GM18498 (cell line): ENCODE data around the gene SERTAD2.
A peak's percentile ranks its signal among the peaks of the same experiment; 100 is the strongest.

ENCODE experiments used
- ATAC-seq: cut with Tn5 transposase; IDR thresholded peaks from one replicate; pipeline ENCODE4 v1.9.1; 2021; ENCODE audit warnings: mild to moderate bottlenecking, moderate library complexity; ENCODE audit not compliant: unreplicated experiment

Gene SERTAD2, protein sequence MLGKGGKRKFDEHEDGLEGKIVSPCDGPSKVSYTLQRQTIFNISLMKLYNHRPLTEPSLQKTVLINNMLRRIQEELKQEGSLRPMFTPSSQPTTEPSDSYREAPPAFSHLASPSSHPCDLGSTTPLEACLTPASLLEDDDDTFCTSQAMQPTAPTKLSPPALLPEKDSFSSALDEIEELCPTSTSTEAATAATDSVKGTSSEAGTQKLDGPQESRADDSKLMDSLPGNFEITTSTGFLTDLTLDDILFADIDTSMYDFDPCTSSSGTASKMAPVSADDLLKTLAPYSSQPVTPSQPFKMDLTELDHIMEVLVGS

DNA sequence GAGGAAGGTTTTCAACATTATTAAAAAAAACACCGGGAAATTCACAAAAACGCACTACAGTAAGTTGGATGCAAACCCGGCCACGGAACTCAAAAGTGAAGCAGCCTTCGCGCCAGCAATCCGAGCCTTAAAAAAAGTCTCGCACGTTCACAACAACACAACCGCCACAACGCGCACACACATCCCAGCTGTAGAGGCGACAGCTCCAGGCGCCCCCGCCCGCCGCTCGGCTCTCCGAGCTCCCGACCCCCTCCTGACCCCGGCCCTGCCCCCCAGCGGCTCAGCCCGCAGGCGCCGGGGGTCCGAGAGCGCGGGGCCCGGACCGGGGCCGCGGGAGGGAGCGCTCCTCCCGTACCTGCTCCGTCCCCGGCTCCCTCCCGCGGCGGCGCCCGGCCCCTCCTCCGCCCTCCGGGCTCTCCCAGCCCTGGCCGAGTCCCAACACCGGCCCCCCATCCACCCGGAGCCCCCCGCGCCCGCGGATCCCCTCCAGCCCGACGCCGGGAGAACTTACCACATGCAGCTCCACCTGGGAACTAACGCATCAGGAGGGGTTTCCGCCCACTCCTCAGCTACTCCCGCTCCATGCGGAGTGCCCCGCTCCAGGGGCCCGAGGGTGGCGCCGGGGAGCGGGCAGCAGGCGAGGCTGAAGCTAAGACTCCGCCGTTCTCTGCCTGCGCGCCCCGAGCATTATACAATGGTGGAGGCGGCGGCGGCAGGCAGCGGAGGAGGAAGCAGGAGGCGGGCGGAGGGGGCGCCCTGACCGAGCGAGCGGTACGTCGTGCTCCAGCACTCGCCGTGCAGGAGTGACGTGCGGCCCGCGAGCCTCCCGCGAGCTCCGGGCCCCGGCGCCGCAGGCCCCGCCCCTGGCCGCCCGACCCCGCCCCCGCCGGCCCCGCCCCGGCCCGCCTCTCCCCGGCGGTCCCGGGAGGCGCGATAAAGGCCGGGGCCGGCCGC, at the start of gene SERTAD2:
Gene SERTAD2 (minus strand): TSS at position 805 of the 954 bp plus-strand sequence. CDS start 17,042 bp downstream, outside the sequence.
- ATAC-seq: peak; percentile 77

DNA sequence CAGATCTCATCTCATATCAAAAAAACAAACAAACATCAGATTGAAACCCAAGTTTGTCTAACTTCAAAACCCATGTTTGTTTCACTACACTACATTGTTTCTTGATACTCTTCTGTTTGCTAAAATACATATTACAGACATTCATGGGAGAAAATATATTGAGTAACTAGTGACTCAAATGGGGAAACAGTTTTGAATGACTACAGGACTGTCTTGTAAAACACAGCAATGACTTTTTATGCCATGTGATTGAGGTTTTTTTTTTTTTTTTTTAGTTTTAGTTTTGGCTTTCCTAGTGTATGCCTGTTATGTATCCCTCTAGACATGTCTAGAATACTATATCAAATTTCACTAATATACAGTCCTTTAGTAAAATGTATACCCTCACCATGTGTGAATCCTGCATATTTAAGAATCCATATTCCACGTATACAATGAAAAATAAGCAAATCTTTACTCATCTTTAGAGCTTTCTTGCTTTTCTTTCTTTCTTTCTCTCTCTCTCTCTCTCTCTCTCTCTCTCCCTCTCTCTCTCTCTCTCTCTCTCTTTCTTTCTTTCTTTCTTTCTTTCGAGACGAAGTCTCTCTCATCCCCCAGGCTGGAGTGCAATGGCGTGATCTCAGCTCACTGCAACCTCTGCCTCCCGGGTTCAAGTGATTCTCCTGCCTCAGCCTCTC, 46.6 kb upstream of the SERTAD2 start:
- no peak for ATAC-seq

DNA sequence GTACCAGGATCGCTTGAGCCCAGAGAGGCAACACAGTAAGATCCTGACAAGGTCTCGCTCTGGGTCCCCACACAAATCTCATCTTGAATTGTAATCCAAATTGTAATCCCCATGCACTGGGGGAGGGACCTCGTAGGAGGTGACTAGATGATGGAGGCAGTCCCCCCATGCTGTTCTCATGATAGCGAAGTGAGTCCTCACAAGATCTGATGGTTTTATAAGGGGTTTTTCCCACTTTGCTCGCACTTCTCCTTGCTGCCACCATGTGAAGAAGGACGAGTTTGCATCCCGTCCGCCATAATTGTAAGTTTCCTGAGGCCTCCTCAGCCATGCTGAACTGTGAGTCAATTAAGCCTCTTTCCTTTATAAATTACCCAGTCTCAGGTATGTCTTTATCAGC, 46.0 kb upstream of the SERTAD2 start:
- ATAC-seq: no peak

DNA sequence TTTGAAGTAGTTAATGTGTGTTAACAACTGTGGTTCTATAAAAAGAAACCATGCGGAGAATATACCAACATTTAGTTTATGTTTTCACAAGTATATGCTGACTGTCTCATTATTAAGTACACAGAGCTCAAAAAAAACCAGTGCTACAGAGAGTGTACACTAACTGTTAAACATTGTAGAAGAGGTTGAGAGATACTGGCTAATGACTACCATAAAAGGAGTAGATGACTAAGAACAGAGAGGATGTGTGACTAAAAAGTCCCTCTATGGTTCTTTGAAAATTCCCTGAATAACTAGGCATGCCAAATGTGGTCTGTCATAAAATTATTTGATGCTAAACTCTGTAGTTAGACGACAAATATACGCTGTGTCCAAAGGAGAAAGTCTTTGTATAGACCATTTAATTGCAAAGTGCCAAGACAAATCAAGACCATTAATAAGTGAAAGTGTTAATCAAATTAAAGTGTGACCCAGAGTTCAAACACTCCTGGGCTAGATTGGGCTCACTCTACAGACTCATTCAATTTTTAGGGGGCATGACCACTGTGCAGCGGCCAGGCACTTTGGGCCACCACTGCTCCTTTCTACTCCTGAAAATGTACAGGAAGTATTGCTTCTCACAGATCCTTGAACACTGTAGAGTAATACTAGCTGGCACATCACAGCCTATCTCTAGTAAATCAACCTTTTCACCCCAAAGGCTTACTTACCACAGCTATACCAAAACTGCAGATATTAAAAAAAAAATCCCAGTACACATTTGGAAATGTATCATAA, 45.1 kb upstream of the SERTAD2 start:
- peak; percentile 83 for ATAC-seq

DNA sequence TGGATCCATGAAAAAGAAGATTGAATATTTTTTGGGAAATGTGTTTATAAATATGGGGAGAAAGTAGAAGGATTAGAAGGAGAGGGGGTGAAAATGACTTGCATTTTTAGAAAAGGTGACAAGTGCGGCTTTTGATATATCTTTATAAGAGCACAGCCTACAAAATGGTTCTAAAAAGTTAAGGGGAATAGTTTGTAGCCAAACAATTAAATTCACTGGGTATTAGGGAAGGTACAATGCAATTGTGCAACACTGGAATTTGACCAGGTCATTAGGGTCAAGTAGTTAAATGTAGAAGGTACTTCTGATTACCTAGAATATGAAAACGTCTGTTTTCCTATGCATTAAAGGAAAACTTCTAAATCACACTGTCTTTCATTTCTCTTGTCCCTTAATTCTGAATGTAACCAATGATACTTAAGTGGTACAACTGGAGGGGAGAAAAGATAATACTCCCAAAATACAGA, 44.5 kb upstream of the SERTAD2 start:
- ATAC-seq: no peak

DNA sequence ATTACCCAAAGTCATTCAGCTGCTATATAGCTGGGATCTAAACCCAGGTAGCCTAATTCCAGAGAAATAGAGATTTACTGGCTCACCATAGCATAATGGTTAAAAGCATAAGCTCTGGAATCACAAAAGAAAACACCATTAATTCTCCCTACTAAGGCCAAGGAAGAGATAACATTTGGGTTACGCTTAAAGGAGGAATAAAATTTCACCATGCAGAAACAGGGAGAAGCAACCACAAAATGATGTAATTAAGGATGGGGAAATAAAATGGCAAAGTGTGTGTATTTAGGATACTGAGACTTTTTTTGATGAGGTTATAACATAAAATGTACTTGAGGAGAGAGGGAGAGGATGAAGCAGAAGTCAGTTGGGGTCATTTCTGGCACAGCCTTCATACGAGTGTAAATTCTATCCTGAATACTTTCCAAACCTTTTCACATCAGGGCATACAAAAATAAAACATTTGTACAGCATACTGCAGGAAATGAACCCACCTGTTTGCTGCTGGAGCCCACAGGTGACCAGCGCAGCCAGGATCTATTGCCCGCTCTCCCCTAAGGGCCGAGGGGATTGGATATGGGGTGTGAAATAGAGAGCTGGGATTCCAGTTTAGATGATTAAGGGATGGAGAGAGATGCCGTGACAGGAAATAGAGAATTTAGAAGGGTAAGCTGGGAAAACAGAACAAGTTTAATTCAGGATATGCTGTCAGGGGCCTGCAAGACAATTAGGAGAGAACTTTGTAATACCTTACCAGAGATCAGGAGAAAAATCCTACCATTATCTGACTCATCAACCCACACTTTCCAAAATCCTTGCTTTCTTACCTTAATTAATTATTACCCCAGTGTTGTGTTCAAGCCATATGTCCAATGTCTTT, 43.8 kb upstream of the SERTAD2 start:
- ATAC-seq: no peak

DNA sequence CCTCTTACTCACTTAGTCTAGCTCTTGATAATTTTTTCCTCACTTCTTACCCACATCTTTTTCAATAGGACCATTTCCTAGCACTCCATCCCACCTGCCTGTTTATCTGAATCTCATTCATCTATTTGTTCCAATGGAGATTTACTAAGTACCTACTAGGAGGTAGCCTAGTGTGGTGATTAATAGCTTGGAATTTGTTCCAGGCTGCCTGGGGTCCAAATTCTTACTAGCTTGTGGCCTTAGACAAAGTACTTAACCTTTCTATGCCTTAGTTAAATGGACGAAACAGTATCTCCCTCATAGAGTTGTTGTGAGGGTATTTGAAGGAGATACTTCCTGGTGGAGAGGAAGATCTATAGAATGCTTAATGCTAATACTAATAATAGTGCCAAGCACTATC, 42.9 kb upstream of the SERTAD2 start:
- no peak for ATAC-seq

DNA sequence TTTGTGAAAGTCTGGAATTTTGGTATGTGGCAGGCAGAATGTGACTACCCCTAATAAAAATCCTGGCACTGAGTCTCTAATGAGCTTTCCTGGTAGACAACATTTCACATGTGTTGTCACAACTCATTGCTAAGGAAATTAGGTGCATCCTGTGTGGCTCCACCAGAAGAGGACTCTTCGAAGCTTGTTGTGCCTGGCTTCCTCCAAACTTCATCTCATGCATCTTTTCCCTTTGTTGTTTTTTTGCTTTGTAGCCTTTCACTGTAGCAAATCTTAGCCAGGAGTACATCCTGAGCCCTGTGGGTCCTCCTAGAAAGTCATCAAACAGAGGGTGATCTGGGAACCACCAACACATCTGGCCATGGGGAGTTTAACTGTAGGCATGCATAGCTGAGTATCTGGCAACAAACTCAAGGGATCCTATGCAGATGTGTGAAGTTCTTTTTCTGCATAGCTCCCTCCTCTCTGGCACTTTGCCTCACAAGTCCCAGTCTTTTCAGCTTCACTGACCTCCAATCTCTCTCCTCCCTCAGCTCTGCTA, 42.1 kb upstream of the SERTAD2 start:
- ATAC-seq: no peak

DNA sequence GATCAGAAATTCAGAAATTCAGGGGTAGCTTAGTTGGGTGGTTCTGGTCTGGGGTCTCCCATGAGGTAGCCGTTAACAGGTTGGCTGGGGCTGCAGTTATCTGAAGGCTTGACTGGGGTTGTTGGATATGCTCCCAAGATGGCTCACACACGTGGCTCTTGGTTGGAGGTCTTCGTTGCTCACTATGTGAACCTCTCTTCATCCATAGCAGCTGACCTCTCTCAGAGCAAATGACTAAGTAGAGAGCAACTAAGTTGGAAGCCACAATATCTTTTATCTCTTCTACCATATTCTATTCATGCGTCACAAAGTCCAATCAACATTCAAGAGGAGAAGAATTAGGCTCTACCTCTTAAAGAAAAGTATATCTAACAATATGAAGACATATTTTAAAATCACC, 38.7 kb upstream of the SERTAD2 start:
- ATAC-seq: no peak

DNA sequence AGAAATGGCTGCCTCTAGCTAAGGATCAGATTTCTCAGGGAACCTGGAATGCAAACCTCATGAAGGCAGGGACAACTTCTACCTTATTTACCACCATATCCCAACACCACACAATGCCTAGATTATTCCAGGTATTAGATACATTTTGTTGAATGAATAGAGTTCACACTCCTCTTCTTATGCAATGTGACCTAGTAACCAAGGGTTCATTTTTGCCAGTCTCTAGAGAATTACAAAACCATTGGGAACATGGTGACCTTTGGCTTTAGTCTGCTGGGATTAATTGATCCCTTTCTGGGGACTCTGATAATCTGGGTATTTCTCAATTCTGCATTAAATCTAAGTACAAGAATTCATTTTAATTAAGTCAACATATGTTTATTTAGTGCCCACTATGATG, 35.2 kb upstream of the SERTAD2 start:
- ATAC-seq: no peak

DNA sequence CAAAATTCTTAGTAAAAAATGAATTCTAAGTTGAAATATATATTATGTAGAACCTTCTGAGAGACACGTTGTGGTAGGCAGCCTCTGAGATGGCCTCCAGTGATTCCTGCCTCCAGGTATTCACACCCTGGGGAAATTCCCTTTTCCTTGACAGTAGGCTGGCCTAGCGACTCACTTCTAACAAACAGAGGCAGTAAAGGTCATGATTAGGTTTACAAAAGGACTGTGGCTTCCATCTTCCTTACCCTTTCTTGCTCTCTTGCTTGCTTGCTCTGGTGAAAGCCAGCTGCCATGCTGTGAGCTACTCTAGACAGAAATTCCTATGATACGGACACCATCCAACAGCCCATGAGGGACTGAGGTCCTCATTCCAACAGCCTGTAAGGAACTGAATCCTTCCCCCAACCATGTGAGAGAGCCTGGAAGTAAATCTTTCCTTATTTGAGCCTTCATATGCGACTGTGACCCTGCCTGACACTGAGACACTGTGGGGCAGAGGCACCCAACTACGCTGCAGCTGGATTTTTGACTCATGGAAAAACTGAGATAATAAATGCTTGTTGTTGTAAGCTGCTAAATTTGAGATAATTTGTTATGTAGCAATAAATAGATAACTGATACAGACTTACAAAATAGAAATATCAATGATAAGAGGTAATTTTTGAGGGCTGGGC, 32.7 kb upstream of the SERTAD2 start:
- no peak for ATAC-seq

DNA sequence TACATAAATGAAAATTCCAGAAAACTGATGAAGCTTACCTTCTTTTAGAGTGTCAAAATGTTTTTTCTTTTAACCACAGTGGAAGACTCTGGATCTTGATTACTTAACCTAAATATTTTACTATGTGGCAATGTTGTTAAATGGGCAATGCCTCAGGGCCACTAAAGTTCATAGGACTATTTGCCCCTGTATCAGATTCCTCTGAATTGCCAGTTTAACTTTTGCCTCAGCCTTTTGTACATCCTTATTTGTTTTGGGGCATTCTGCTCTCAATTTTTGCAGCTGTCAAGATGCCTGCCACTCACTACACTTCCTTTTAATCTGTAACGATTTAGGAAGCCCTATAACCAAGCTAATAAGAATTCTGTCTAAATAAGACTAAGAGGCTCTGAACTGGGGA, 31.7 kb upstream of the SERTAD2 start:
- ATAC-seq: no peak

DNA sequence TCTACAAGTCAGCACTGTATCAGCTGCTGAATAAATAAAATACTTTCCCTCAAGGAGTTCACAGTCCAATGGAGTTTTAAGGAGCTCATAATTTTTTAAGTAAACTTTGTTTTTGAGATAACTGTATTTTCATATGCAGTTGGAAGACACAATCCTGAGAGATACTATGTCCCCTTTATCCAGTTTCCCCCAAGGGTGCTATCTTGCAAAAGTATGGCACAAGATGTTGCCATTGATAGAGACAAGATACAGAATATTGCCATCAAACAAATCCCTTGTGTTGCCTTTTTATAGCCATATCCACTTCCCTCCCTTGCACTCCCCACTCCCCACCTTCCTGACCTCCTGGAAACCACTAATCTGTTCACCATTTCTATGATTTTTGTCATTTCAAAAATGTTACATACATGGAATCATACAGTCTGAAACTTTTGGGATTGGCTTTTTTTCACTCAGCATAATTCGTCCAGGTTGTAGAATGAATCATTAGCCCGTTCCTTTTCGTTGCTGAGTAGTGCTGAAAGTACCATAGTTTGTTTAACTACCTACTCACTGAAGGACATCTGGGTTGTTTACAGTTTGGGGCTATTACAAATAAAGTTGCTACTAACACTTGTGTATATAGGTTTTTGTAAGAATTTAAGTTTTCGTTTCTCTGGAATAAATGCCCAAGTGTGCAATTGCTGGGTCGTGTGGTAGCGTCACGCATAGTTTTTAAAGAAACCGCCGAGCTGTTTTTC, 30.2 kb upstream of the SERTAD2 start:
- ATAC-seq: no peak

DNA sequence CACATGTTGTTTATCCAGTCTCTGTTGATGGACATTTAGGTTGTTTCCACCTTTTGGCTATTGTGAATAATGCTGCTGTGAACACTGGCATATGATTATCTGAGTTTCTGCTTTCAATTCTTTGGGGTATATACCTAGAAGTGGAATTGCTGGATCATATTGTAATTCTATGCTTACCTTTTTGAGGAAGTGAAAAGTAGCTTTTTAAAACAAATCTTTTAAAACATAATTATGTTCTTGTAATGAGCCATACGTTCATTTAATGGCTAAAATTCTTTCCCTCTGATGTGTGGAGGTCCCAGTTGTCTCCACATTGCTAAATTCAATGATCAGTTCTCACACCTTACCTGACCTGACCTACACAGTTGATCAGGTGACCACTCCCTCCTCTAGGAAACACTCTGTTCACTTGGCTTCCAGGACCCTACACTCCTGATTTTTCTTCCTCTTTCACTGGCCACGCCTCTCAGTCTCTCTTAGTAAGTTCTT, 27.8 kb upstream of the SERTAD2 start:
- ATAC-seq: no peak

DNA sequence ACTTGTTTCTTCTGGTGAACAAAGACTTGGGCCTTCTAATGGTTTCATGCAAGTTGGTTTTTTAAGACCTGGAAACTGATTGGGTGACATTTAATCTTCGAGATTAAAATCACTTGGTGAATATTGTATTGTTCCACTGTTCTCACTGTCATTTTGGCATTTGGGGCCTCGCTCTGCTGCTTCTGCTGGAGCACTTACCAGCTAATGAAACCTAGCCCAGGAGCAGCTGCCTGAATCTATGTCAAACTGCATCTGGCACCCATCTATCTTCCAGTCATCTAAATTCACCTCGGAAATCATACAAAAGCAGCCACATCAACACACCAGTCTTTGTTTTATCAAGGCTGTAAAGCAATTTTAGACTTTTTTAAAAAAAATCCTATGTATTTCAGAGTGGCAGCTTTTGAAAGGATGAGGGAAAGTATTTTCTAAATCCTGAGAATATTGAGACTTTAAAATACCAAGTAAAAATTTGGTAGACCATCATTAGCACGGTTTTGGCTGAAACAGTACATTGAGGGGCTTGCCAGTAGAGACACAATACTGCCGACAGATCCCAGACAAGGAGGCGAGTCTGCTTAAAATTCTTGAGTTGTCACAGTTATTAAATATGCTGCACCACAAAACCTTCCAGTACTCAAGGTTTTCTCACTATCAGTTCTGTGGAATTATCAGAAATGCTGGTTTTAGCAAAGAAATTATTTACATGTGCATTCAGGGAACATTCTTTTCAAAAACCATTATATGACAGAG, 26.1 kb upstream of the SERTAD2 start:
- ATAC-seq: no peak

DNA sequence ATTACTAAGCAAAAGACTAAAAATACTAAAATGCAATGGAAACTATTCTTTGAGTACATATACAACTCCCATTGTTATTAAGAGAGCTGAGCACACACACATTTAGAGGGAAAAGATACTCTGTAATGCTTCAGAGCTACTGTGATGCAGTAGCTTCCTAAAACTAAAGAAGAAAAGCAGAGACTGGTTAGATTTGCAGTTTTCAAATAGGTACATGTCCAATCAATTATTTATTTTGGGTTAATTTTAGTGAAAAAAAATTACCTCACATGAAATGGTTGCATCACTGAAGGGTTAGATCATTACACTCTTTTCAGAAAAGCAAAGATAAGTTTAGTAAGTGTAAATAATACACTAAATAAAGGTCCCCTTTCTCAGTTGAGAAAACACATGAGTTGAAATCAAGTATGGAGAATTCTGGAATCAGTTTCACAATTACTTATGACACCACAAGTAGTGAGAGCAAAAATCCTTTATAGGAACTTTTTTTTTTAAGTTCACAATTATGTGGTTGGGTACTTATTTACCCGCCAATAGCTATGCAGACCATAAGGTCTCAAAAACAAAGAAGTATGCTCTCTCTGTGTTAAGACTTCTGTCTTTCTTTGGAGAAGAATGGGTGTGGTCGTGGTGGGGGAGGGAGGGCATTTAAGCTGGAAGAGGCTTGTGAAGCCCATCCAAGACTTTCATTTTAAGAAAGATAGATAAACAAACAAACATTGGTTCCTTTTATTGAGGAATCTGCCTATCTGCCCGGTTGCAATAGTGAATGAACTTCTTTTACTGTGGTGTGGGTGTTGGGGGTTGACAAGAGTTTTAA, 25.3 kb upstream of the SERTAD2 start:
- no peak for ATAC-seq
